Measurements from ENCODE around the gene CDHR3. TPM values are rescaled to one million over a fixed set of nuclear protein-coding genes. Genes with fewer than 3 reads are reported as not detected.

CDHR3 gene
- total RNA-seq, 1 donor from 2014 or later = 50.8 TPM

DNA sequence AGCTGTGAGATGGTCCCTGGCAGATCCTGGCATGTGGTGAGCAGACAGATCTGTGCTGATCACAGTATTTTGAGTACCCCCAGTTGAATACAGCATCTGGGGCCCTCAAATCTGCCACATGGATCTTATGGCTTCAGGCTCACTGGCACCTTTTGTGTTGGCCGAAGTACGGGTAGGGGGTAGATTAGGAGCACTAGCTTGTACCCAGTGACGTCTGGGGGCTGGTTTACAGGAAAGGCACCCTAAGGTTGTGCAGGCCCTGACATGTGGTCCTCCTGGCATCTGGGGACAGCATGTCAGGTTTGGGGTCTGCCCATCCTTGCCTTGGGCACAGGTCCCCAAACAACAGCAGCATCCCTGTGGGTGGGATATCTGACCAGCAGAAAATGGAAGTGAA is 95.9 kb downstream of the CDHR3 start:
- no peak for DNase-seq
- Mint-ChIP-seq H3K36me3 (ENCODE audit: unreplicated experiment) (peaks cover 11% of the 10 kb centered on the region), H3K4me1 (ENCODE audit: low read depth, unreplicated experiment) (peaks cover 19% of the 10 kb centered on the region), H3K4me3 (ENCODE audit: unreplicated experiment) (no peak overlapping the region), H3K27ac (ENCODE audit: unreplicated experiment) (peak overlapping the region; percentile 49), H3K9me3 (ENCODE audit: unreplicated experiment) (peaks cover 4% of the 10 kb centered on the region), H3K27me3 (ENCODE audit: unreplicated experiment) (peaks cover 2% of the 10 kb centered on the region)
- TF ChIP-seq, protein P1, sequence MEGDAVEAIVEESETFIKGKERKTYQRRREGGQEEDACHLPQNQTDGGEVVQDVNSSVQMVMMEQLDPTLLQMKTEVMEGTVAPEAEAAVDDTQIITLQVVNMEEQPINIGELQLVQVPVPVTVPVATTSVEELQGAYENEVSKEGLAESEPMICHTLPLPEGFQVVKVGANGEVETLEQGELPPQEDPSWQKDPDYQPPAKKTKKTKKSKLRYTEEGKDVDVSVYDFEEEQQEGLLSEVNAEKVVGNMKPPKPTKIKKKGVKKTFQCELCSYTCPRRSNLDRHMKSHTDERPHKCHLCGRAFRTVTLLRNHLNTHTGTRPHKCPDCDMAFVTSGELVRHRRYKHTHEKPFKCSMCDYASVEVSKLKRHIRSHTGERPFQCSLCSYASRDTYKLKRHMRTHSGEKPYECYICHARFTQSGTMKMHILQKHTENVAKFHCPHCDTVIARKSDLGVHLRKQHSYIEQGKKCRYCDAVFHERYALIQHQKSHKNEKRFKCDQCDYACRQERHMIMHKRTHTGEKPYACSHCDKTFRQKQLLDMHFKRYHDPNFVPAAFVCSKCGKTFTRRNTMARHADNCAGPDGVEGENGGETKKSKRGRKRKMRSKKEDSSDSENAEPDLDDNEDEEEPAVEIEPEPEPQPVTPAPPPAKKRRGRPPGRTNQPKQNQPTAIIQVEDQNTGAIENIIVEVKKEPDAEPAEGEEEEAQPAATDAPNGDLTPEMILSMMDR (IDR thresholded peaks at IDR 0.05; ENCODE audit: partially characterized antibody, unreplicated experiment) = no peak

DNA sequence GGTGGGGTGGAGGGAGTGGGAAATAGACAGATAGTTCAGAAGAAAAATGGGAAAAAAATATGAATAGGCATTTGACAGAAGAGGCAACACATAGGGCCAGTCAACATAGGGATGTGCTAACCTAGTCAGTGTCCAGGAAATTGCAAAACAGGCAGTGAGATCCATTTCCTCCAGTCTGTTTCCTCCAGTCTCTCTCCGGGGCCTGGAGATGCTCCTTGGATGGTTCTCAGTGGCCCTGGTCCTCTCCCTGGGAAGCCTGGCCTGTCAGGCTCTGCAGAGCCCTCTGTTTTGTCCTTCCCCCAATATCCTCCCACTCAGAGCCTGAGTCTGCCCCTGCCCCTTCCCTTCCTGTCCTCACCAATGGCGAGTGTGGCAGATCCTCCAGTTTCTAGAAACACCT is 96.5 kb downstream of the CDHR3 start:
- H3K9me3 Mint-ChIP-seq (ENCODE audit: unreplicated experiment) = peaks cover 4% of the 10 kb centered on the region

DNA sequence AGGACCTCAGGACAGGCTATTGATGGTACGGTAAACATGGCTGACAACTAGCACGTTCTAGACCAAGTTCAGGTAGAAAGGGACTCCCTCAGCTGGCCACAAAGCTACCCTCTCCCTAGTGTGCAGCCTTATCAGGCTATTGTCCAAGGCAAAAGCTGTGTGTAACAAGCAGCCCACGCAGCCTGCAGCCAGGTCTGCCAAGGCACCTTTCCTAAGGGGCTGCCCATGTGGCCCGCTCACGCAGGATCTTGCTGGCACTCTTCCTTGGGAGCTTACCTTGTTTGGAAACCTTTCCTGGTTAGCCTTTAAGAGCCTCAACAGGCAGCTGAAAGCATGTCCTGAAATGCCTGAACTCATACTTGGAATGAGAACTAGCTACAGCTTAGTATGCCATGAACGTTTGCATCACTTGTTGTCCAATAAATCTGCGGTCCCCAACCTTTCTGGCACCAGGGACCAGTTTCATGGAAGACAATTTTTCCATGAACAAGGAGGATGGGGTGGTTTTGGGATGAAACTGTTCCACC is 97.4 kb downstream of the CDHR3 start:
- Mint-ChIP-seq H3K36me3 (ENCODE audit: unreplicated experiment) (peaks cover 11% of the 10 kb centered on the region), H3K27me3 (ENCODE audit: unreplicated experiment) (peaks cover 2% of the 10 kb centered on the region), H3K27ac (ENCODE audit: unreplicated experiment) (no peak overlapping the region), H3K9me3 (ENCODE audit: unreplicated experiment) (peaks cover 1% of the 10 kb centered on the region), H3K4me1 (ENCODE audit: low read depth, unreplicated experiment) (peaks cover 23% of the 10 kb centered on the region), H3K4me3 (ENCODE audit: unreplicated experiment) (no peak overlapping the region)
- TF ChIP-seq, protein P1 (IDR thresholded peaks at IDR 0.05; ENCODE audit: partially characterized antibody, unreplicated experiment) = no peak
- DNase-seq = no peak

More for the DNA sequence above, 96.5 kb downstream of the CDHR3 start:
- Mint-ChIP-seq H3K36me3 (ENCODE audit: unreplicated experiment) (peaks cover 11% of the 10 kb centered on the region), H3K4me1 (ENCODE audit: low read depth, unreplicated experiment) (peaks cover 25% of the 10 kb centered on the region), H3K27ac (ENCODE audit: unreplicated experiment) (no peak overlapping the region), H3K27me3 (ENCODE audit: unreplicated experiment) (peaks cover 2% of the 10 kb centered on the region), H3K4me3 (ENCODE audit: unreplicated experiment) (no peak overlapping the region)
- TF ChIP-seq, protein P1 (IDR thresholded peaks at IDR 0.05; ENCODE audit: partially characterized antibody, unreplicated experiment) = no peak
- no peak for DNase-seq

DNA sequence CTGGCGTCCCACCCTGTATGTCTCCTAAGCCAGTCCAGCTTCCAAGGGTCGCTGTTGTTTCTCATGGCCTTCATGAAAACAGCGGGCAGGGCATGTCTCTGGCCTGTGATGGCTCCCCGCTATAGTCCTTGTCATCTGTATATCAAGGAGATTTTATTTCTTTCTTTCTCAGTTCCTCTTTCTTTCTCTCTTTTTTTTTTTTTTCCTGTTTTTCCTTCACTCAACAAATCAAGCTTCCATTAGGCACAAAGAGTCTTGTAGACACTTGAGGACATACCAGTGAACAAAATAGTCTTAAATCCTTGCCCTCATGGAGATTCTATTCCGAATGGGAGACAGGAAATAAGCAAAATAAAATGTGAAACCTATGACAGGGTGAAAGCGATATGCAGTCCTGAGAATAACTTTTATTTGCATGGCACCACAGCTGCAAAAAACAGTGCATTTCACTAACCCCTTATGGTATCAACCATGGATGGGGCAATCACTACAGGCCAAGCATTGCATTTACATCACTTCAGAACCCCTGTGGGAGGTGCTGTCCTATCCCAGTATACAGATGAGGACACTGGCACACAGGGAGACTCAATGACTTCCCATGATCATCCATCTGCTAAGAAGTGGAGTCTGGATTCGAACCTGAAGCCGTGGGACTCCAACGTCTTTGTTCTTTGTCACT is 98.4 kb downstream of the CDHR3 start:
- Mint-ChIP-seq H3K4me3 (ENCODE audit: unreplicated experiment) (no peak overlapping the region), H3K27ac (ENCODE audit: unreplicated experiment) (no peak overlapping the region), H3K9me3 (ENCODE audit: unreplicated experiment) (peaks cover 1% of the 10 kb centered on the region), H3K36me3 (ENCODE audit: unreplicated experiment) (peaks cover 11% of the 10 kb centered on the region), H3K4me1 (ENCODE audit: low read depth, unreplicated experiment) (peaks cover 23% of the 10 kb centered on the region), H3K27me3 (ENCODE audit: unreplicated experiment) (peaks cover 2% of the 10 kb centered on the region)
- no peak for DNase-seq
- TF ChIP-seq, protein P1 (IDR thresholded peaks at IDR 0.05; ENCODE audit: partially characterized antibody, unreplicated experiment) = no peak

DNA sequence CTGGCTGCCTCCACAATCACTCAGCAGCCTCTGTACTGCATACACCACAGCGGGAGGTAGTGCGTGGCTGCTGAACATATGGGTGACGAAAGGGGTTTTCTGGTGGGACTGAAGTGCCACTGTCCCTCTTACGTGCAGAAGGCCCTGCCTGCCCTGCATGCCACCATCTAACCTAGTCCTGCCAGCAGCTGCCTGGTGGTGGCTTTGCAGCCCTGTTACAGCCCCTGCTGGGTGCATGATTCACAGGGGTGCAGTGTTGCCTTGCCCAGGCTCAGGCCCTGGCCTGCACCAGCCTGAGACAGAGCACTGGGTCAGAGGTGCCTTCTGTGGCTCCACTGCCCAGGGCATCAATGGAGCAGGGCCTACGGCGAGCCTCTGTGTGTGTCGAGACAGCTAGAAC is 98.9 kb downstream of the CDHR3 start:
- H3K9me3 Mint-ChIP-seq (ENCODE audit: unreplicated experiment) = peaks cover 1% of the 10 kb centered on the region
- H3K4me3 Mint-ChIP-seq (ENCODE audit: unreplicated experiment) = no peak overlapping the region
- peaks cover 11% of the 10 kb centered on the region for H3K36me3 Mint-ChIP-seq (ENCODE audit: unreplicated experiment)
- no peak for DNase-seq
- H3K27ac Mint-ChIP-seq (ENCODE audit: unreplicated experiment) = no peak overlapping the region
- TF ChIP-seq, protein P1 (IDR thresholded peaks at IDR 0.05; ENCODE audit: partially characterized antibody, unreplicated experiment) = no peak
- peaks cover 23% of the 10 kb centered on the region for H3K4me1 Mint-ChIP-seq (ENCODE audit: low read depth, unreplicated experiment)
- H3K27me3 Mint-ChIP-seq (ENCODE audit: unreplicated experiment) = no peaks in the 10 kb centered on the region
